Parathyroid adenoma (tissue), 2 donors: Measurements from ENCODE around the gene LRRC4C.

Source experiments
- H2AFZ ChIP-seq: fragments of 300-600 bp; sonication (generic); one replicate; pipeline ENCODE4 v1.7.0; 2017; ENCODE audit warnings: antibody characterized with exemption, mild to moderate bottlenecking
- H3K27ac ChIP-seq: fragments of 300-600 bp; sonication (generic); one replicate; pipeline ENCODE4 v1.7.0; 2017
- H3K27me3 ChIP-seq: fragments of 300-600 bp; sonication (generic); one replicate; pipeline ENCODE4 v1.7.0; 2017; ENCODE audit warnings: low read length; ENCODE audit not compliant: control insufficient read depth, insufficient read depth
- H3K36me3 ChIP-seq: fragments of 300-600 bp; sonication (generic); one replicate; pipeline ENCODE4 v1.7.0; 2017; ENCODE audit warnings: low read length; ENCODE audit not compliant: control insufficient read depth, insufficient read depth
- H3K4me1 ChIP-seq: fragments of 300-600 bp; sonication (generic); one replicate; pipeline ENCODE4 v1.7.0; 2017; ENCODE audit warnings: control low read depth
- H3K4me2 ChIP-seq: fragments of 300-600 bp; sonication (generic); one replicate; pipeline ENCODE4 v1.7.0; 2017; ENCODE audit warnings: low read length
- H3K4me3 ChIP-seq: fragments of 300-600 bp; sonication (generic); one replicate; pipeline ENCODE4 v1.7.0; 2017; ENCODE audit warnings: low read depth, low read length
- H3K79me2 ChIP-seq: fragments of 300-600 bp; sonication (generic); one replicate; pipeline ENCODE4 v1.7.0; 2017; ENCODE audit warnings: control low read depth
- H3K9ac ChIP-seq: fragments of 300-600 bp; sonication (generic); one replicate; pipeline ENCODE4 v1.7.0; 2017; ENCODE audit warnings: mild to moderate bottlenecking
- H3K9me3 ChIP-seq: fragments of 300-600 bp; sonication (generic); one replicate; pipeline ENCODE4 v1.7.0; 2017; ENCODE audit warnings: low read length; ENCODE audit not compliant: control insufficient read depth
- CTCF ChIP-seq: fragments of 300-600 bp; sonication (generic); IDR thresholded peaks from one replicate; pipeline ENCODE4 v1.7.0; 2017; ENCODE audit warnings: antibody characterized with exemption, mild to moderate bottlenecking
- donor health status: primary hyperparathyroidism.

The LRRC4C gene

GRCh38 chr11:40274017-40274416 lies 1185.4 kb downstream of the LRRC4C start:
- no peaks in the 10 kb centered on the region for H3K36me3 ChIP-seq
- no peak for TF ChIP-seq CTCF
- no peaks in the 10 kb centered on the region for H3K27me3 ChIP-seq
- no peak overlapping the region for H2AFZ ChIP-seq
- no peak overlapping the region for H3K27ac ChIP-seq
- H3K4me2 ChIP-seq, result no peak overlapping the region
- no peaks in the 10 kb centered on the region for H3K4me1 ChIP-seq
- no peak overlapping the region for H3K4me3 ChIP-seq
- no peaks in the 10 kb centered on the region for H3K79me2 ChIP-seq
- H3K9ac ChIP-seq, result no peak overlapping the region
- H3K9me3 ChIP-seq, result no peaks in the 10 kb centered on the region

DNA sequence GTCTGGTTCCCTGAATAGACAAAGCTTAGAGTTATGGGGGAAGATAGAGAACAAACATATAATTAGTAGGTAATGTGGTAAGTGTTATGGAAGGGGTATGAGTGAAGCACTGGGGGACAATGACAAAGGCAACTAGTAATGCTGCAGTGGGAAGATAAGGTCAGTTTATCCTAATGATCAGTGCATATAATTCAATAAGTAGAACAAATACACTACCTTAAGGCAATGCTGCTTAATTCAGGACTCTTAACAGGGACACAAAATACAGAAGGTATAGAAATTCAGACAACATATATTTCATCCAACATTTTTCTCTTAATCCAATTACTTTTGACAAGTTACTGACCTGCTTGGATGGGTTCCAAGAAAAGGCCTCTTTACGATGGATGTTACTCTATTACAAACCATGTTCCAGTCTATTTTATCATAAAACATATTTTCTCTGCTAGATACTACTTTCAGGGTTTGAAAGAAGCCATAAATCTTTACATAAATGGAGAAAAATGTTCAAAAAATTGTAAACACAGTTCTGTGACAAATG lies 1186.2 kb downstream of the LRRC4C start:
- Histone ChIP-seq H3K4me1 (no peaks in the 10 kb centered on the region), H3K36me3 (no peaks in the 10 kb centered on the region), H3K79me2 (no peaks in the 10 kb centered on the region), H3K27me3 (no peaks in the 10 kb centered on the region), H3K4me2 (no peak overlapping the region), H3K4me3 (no peak overlapping the region), H3K27ac (no peak overlapping the region), H2AFZ (no peak overlapping the region), H3K9me3 (no peaks in the 10 kb centered on the region), H3K9ac (no peak overlapping the region)
- TF ChIP-seq CTCF, result no peak

- no peaks in the 10 kb centered on the region for H3K27me3 ChIP-seq
- no peak for TF ChIP-seq CTCF
- H3K4me2 ChIP-seq, result no peak overlapping the region
- no peak overlapping the region for H2AFZ ChIP-seq
- no peaks in the 10 kb centered on the region for H3K79me2 ChIP-seq
- no peaks in the 10 kb centered on the region for H3K4me1 ChIP-seq
- H3K36me3 ChIP-seq, result no peaks in the 10 kb centered on the region
- no peaks in the 10 kb centered on the region for H3K9me3 ChIP-seq
- no peak overlapping the region for H3K4me3 ChIP-seq
- no peak overlapping the region for H3K27ac ChIP-seq
- no peak overlapping the region for H3K9ac ChIP-seq
Measured at GRCh38 chr11:40271361-40271760, 1188.1 kb downstream of the LRRC4C start.

DNA sequence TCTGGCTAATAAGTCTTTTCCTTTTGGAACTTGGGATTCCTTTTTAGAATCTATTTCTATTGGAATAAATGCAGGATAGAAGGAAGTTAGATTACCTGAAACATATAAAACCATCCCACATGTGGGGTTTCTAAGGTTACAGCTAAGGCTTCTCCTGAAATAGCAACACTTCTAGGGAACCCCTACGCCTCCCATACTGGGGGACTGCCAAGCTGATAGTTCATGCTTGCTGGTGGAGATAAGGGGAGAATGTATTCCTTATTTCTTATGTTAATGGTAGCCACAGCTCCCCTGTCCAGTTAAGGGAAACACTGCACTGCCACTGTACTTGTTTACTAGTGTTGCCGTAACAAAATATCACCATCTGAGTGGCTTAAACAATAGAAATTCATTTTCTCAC lies 1189.6 kb downstream of the LRRC4C start:
- H3K9ac ChIP-seq, result no peak overlapping the region
- no peak for TF ChIP-seq CTCF
- no peak overlapping the region for H3K4me2 ChIP-seq
- H3K27ac ChIP-seq, result no peak overlapping the region
- no peak overlapping the region for H2AFZ ChIP-seq
- no peaks in the 10 kb centered on the region for H3K4me1 ChIP-seq
- no peaks in the 10 kb centered on the region for H3K9me3 ChIP-seq
- no peaks in the 10 kb centered on the region for H3K36me3 ChIP-seq
- H3K79me2 ChIP-seq, result no peaks in the 10 kb centered on the region
- no peaks in the 10 kb centered on the region for H3K27me3 ChIP-seq
- H3K4me3 ChIP-seq, result no peak overlapping the region

GRCh38 chr11:40268551-40268950 lies 1190.9 kb downstream of the LRRC4C start:
- Histone ChIP-seq H3K9ac (no peak overlapping the region), H3K27me3 (no peaks in the 10 kb centered on the region), H3K27ac (no peak overlapping the region), H3K9me3 (no peaks in the 10 kb centered on the region), H3K79me2 (no peaks in the 10 kb centered on the region), H2AFZ (no peak overlapping the region), H3K36me3 (no peaks in the 10 kb centered on the region), H3K4me2 (no peak overlapping the region), H3K4me3 (no peak overlapping the region), H3K4me1 (no peaks in the 10 kb centered on the region)
- TF ChIP-seq CTCF, result no peak
